ENCODE data around the gene ETV3. TPM values are rescaled to one million over a fixed set of nuclear protein-coding genes. Genes with fewer than 3 reads are reported as not detected.

ETV3 gene
- total and polyA plus RNA-seq, 2 donors from 2014 or later: 3.5 to 24.8 TPM

DNA sequence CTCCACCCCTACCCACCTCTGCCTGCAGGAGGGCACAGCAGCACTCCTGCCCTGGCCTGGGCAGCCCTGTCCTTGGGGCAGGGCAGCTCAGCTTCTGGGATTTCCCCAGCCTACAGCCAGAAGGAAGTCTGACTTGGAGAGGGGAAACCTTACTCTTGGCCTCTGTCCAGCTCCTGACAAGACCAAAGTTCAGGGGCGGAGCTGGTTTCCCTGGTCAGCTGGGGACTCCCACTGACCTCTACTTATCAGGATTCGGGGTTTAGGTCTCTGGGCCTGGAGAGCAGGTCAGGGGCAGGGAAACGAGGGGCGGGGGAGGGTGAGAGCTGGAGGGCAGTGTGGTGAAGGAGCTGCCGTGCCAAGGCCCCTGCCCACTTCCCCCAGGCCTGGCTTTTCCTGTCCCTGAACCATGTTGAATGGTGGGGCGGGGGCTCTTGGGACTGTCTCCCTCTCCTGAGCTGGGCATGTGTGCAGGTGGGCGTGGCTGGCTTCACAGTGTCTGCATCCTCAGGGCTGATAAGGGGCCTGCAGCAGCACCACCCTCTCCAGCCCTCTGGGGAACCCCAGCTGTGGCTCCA, 16.8 kb upstream of the ETV3 start:
- Histone ChIP-seq H3K9me3 (ENCODE audit: control insufficient read depth in 2 of 3, insufficient read depth in 1 of 3, low read length in 3 of 3) (no peaks in the 10 kb centered on the region), H3K27ac (ENCODE audit: low read depth in 2 of 2, low read length in 2 of 2) (peak overlapping the region in 1 of 2 donors; percentile 22), H3K4me1 (ENCODE audit: control insufficient read depth in 2 of 3, insufficient read depth in 2 of 3, low read depth in 1 of 3, low read length in 3 of 3) (peaks cover 0 to 19% (median 12%) of the 10 kb centered on the region in 3 donors), H3K36me3 (ENCODE audit: control insufficient read depth in 2 of 3, insufficient read depth in 3 of 3, low read length in 3 of 3) (no peaks in the 10 kb centered on the region), H3K27me3 (ENCODE audit: control insufficient read depth, insufficient read depth, low read length) (no peaks in the 10 kb centered on the region), H3K4me3 (ENCODE audit: low read length in 3 of 3) (no peak overlapping the region), H3K9ac (ENCODE audit: low read length in 3 of 3) (no peak overlapping the region)
- no peak for FAIRE-seq
- intact Hi-C loops (cut with DNase I): loop anchor here (5.0 kb wide), 1 partner anchor 63 kb away; no protein-coding TSS in a partner anchor
- TF ChIP-seq, protein P1, sequence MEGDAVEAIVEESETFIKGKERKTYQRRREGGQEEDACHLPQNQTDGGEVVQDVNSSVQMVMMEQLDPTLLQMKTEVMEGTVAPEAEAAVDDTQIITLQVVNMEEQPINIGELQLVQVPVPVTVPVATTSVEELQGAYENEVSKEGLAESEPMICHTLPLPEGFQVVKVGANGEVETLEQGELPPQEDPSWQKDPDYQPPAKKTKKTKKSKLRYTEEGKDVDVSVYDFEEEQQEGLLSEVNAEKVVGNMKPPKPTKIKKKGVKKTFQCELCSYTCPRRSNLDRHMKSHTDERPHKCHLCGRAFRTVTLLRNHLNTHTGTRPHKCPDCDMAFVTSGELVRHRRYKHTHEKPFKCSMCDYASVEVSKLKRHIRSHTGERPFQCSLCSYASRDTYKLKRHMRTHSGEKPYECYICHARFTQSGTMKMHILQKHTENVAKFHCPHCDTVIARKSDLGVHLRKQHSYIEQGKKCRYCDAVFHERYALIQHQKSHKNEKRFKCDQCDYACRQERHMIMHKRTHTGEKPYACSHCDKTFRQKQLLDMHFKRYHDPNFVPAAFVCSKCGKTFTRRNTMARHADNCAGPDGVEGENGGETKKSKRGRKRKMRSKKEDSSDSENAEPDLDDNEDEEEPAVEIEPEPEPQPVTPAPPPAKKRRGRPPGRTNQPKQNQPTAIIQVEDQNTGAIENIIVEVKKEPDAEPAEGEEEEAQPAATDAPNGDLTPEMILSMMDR (IDR thresholded peaks at IDR 0.05; ENCODE audit: borderline replicate concordance, extremely low read depth, insufficient read depth): no peak
- peak; percentile 36 to 84 (median 66) for DNase-seq

DNA sequence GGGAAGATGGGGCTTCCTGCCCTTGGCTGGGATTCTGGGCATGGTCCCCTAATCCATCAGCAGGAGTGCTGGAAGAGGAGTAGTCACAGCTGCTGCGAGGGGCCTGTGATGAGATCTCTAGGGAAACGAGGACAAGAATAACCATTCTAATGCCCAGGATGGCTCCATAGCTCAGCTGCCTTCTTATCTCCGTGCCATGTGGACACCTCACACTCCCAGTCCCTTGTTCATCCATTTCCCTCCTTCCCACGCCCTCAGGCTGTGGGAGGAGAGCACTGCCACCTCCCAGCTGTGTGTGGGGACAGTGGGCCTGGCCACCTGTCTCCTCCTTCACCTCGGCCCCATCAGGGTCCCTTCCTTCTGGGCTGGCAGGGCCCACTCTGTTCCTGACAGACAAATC, 16.1 kb upstream of the ETV3 start:
- no peak overlapping the region for H3K9ac ChIP-seq (ENCODE audit: low read length in 3 of 3)
- no peaks in the 10 kb centered on the region for H3K36me3 ChIP-seq (ENCODE audit: control insufficient read depth in 2 of 3, insufficient read depth in 3 of 3, low read length in 3 of 3)
- intact Hi-C loops (cut with DNase I): no loop called here
- no peaks in the 10 kb centered on the region for H3K9me3 ChIP-seq (ENCODE audit: control insufficient read depth in 2 of 3, insufficient read depth in 1 of 3, low read length in 3 of 3)
- no peak for DNase-seq
- FAIRE-seq: no peak
- TF ChIP-seq, protein P1 (IDR thresholded peaks at IDR 0.05; ENCODE audit: borderline replicate concordance, extremely low read depth, insufficient read depth): no peak
- no peaks in the 10 kb centered on the region for H3K27me3 ChIP-seq (ENCODE audit: control insufficient read depth, insufficient read depth, low read length)
- H3K4me1 ChIP-seq (ENCODE audit: control insufficient read depth in 2 of 3, insufficient read depth in 2 of 3, low read depth in 1 of 3, low read length in 3 of 3): peaks cover 0 to 19% (median 12%) of the 10 kb centered on the region in 3 donors
- H3K4me3 ChIP-seq (ENCODE audit: low read length in 3 of 3): no peak overlapping the region
- H3K27ac ChIP-seq (ENCODE audit: low read depth in 2 of 2, low read length in 2 of 2): no peak overlapping the region

DNA sequence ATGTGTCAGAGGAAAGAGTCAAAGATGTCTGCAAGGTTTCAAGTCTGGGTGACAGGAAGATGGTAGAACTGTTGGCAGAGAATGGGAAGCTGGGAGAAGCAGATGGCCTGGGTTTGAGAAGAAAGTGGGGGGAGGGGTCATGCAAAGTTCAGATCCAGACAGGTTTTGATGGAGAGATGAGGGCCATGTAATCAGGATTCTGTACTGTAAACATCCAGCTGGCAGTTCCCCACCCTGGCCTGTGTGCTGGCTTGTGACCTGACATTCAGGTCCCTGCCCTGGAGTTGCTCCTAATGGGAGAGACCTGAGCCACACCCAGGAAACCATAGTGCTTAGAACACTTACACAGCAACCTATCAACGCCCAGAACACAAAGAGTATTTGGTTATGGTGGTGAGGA, 15.6 kb upstream of the ETV3 start:
- intact Hi-C loops (cut with DNase I): no loop called here
- Histone ChIP-seq H3K9me3 (ENCODE audit: control insufficient read depth in 2 of 3, insufficient read depth in 1 of 3, low read length in 3 of 3) (no peaks in the 10 kb centered on the region), H3K4me3 (ENCODE audit: low read length in 3 of 3) (no peak overlapping the region), H3K4me1 (ENCODE audit: control insufficient read depth in 2 of 3, insufficient read depth in 2 of 3, low read depth in 1 of 3, low read length in 3 of 3) (peaks cover 0 to 19% (median 12%) of the 10 kb centered on the region in 3 donors), H3K36me3 (ENCODE audit: control insufficient read depth in 2 of 3, insufficient read depth in 3 of 3, low read length in 3 of 3) (no peaks in the 10 kb centered on the region), H3K27me3 (ENCODE audit: control insufficient read depth, insufficient read depth, low read length) (no peaks in the 10 kb centered on the region), H3K9ac (ENCODE audit: low read length in 3 of 3) (no peak overlapping the region), H3K27ac (ENCODE audit: low read depth in 2 of 2, low read length in 2 of 2) (no peak overlapping the region)
- FAIRE-seq (no peak), DNase-seq (no peak)
- TF ChIP-seq, protein P1 (IDR thresholded peaks at IDR 0.05; ENCODE audit: borderline replicate concordance, extremely low read depth, insufficient read depth): no peak

DNA sequence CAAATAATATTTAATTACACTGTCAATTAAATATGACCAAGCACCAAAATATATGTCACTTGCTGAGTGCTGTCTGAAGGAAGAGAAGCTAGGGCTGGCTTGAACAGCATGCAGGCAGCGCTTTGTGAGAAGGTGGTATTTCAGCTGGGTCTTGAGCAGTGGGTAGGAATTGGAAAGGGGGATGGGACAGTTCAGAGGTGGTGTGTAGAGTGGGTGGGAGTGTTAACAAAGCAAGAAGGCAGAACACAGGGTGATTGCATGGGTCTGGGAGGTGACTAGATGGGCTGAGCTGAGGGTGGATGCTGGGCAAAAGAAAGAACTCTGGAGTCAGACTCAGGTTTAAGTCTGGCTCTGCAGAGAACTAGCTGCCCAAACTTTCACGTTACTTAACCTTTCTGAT, 14.3 kb upstream of the ETV3 start:
- DNase-seq (no peak), FAIRE-seq (no peak)
- Histone ChIP-seq H3K4me1 (ENCODE audit: control insufficient read depth in 2 of 3, insufficient read depth in 2 of 3, low read depth in 1 of 3, low read length in 3 of 3) (peaks cover 0 to 22% (median 21%) of the 10 kb centered on the region in 3 donors), H3K36me3 (ENCODE audit: control insufficient read depth in 2 of 3, insufficient read depth in 3 of 3, low read length in 3 of 3) (no peaks in the 10 kb centered on the region), H3K27ac (ENCODE audit: low read depth in 2 of 2, low read length in 2 of 2) (no peak overlapping the region), H3K4me3 (ENCODE audit: low read length in 3 of 3) (no peak overlapping the region), H3K9me3 (ENCODE audit: control insufficient read depth in 2 of 3, insufficient read depth in 1 of 3, low read length in 3 of 3) (no peaks in the 10 kb centered on the region), H3K27me3 (ENCODE audit: control insufficient read depth, insufficient read depth, low read length) (no peaks in the 10 kb centered on the region), H3K9ac (ENCODE audit: low read length in 3 of 3) (no peak overlapping the region)
- TF ChIP-seq, protein P1 (IDR thresholded peaks at IDR 0.05; ENCODE audit: borderline replicate concordance, extremely low read depth, insufficient read depth): no peak
- intact Hi-C loops (cut with DNase I): no loop called here
